ENCODE data around the gene TMEM9. TPM values are rescaled to one million over a fixed set of nuclear protein-coding genes. Genes with fewer than 3 reads are reported as not detected.

TMEM9 gene
- total and polyA plus RNA-seq, 9 of the 15 experiments (the other 6 are each of a cell fraction or from before 2014, with no cell fraction given): 30.4 to 107 (median 67.6) TPM

DNA sequence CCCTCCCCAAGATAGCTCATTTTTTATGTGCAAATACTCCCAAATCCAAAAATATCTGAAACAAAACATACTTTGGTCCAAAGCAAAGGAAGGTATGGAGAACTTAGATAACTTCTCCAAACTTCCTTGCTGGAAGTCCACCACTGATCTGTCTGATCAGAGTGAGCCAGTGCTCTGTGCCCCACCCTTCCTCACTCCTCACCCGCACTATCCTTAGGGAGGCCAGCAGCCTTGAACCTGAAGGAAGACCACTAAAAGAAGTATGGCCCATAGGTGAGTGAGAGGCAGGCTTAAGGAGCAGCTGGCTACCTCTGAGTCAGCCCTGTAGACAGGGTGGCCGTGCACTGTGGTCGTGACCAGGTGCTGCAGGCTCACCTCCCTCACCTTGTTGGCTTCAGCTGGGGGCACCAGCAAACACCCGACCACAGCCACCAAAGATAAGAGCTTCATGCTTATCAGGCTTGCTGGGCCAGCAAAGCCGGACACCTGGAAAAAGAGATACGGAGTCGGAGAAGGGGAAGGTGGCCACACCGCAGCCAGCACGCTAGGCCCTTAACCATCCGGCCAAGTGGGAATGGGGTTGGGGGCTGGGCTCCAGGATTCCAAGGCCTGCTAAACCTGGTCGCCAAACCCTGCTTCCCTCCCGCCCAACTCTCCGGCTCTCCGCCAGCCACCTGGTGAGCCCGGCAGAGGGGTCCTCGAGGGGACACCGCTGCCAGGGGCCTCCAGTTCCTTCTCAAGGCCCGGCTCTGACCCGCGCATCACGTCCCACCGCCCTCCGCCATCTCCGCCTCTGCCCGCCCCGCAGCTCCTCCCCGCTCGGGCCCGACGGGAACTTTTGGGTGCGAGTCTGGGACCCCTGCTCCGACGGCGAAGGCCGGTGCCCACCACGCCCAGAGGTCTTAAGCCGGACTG, 543 bp downstream of the TMEM9 start (continued):
- TF ChIP-seq, protein P1, sequence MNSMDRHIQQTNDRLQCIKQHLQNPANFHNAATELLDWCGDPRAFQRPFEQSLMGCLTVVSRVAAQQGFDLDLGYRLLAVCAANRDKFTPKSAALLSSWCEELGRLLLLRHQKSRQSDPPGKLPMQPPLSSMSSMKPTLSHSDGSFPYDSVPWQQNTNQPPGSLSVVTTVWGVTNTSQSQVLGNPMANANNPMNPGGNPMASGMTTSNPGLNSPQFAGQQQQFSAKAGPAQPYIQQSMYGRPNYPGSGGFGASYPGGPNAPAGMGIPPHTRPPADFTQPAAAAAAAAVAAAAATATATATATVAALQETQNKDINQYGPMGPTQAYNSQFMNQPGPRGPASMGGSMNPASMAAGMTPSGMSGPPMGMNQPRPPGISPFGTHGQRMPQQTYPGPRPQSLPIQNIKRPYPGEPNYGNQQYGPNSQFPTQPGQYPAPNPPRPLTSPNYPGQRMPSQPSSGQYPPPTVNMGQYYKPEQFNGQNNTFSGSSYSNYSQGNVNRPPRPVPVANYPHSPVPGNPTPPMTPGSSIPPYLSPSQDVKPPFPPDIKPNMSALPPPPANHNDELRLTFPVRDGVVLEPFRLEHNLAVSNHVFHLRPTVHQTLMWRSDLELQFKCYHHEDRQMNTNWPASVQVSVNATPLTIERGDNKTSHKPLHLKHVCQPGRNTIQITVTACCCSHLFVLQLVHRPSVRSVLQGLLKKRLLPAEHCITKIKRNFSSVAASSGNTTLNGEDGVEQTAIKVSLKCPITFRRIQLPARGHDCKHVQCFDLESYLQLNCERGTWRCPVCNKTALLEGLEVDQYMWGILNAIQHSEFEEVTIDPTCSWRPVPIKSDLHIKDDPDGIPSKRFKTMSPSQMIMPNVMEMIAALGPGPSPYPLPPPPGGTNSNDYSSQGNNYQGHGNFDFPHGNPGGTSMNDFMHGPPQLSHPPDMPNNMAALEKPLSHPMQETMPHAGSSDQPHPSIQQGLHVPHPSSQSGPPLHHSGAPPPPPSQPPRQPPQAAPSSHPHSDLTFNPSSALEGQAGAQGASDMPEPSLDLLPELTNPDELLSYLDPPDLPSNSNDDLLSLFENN (IDR thresholded peaks at IDR 0.05; ENCODE audit: low read depth in 2 of 2, low read length in 2 of 2): peak in 1 of 2 experiments; percentile 91; a peak in 2 of 4 replicates
- TF ChIP-seq ZNF24 (IDR thresholded peaks at IDR 0.05) (no peak), KLF13 (tag; IDR thresholded peaks at IDR 0.05; ENCODE audit: borderline replicate concordance, low read depth) (no peak), SRSF9 (IDR thresholded peaks at IDR 0.05; ENCODE audit: borderline replicate concordance, low read depth, low read length) (no peak), KLF6 (CRISPR knock-in tag; IDR thresholded peaks at IDR 0.05; ENCODE audit: borderline replicate concordance) (no peak), SOX6 (IDR thresholded peaks at IDR 0.05) (peak; percentile 90), ZNF316 (IDR thresholded peaks at IDR 0.05) (no peak), ZNF408 (CRISPR knock-in tag; IDR thresholded peaks at IDR 0.05; ENCODE audit: low read depth) (no peak)
- TF ChIP-seq, protein P2, sequence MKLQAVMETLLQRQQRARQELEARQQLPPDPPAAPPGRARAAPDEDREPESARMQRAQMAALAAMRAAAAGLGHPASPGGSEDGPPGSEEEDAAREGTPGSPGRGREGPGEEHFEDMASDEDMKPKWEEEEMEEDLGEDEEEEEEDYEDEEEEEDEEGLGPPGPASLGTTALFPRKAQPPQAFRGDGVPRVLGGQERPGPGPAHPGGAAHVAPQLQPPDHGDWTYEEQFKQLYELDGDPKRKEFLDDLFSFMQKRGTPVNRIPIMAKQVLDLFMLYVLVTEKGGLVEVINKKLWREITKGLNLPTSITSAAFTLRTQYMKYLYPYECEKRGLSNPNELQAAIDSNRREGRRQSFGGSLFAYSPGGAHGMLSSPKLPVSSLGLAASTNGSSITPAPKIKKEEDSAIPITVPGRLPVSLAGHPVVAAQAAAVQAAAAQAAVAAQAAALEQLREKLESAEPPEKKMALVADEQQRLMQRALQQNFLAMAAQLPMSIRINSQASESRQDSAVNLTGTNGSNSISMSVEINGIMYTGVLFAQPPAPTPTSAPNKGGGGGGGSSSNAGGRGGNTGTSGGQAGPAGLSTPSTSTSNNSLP (IDR thresholded peaks at IDR 0.05; ENCODE audit: borderline replicate concordance, low read depth, low read length): no peak
- TF ChIP-seq, protein P3, sequence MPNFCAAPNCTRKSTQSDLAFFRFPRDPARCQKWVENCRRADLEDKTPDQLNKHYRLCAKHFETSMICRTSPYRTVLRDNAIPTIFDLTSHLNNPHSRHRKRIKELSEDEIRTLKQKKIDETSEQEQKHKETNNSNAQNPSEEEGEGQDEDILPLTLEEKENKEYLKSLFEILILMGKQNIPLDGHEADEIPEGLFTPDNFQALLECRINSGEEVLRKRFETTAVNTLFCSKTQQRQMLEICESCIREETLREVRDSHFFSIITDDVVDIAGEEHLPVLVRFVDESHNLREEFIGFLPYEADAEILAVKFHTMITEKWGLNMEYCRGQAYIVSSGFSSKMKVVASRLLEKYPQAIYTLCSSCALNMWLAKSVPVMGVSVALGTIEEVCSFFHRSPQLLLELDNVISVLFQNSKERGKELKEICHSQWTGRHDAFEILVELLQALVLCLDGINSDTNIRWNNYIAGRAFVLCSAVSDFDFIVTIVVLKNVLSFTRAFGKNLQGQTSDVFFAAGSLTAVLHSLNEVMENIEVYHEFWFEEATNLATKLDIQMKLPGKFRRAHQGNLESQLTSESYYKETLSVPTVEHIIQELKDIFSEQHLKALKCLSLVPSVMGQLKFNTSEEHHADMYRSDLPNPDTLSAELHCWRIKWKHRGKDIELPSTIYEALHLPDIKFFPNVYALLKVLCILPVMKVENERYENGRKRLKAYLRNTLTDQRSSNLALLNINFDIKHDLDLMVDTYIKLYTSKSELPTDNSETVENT (CRISPR knock-in tag; IDR thresholded peaks at IDR 0.05): no peak
- TF ChIP-seq, protein P4, sequence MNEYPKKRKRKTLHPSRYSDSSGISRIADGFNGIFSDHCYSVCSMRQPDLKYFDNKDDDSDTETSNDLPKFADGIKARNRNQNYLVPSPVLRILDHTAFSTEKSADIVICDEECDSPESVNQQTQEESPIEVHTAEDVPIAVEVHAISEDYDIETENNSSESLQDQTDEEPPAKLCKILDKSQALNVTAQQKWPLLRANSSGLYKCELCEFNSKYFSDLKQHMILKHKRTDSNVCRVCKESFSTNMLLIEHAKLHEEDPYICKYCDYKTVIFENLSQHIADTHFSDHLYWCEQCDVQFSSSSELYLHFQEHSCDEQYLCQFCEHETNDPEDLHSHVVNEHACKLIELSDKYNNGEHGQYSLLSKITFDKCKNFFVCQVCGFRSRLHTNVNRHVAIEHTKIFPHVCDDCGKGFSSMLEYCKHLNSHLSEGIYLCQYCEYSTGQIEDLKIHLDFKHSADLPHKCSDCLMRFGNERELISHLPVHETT (CRISPR knock-in tag; conservative IDR thresholded peaks at IDR 0.05 in 1 of 2, IDR thresholded peaks at IDR 0.05 in 1 of 2): peak in 1 of 2 experiments; percentile 48; a peak in 1 of 4 replicates
- TF ChIP-seq, protein P5, sequence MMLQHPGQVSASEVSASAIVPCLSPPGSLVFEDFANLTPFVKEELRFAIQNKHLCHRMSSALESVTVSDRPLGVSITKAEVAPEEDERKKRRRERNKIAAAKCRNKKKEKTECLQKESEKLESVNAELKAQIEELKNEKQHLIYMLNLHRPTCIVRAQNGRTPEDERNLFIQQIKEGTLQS (IDR thresholded peaks at IDR 0.05): no peak
- TF ChIP-seq, protein P5 (CRISPR knock-in tag; conservative IDR thresholded peaks at IDR 0.05): no peak
- TF ChIP-seq, protein P6, sequence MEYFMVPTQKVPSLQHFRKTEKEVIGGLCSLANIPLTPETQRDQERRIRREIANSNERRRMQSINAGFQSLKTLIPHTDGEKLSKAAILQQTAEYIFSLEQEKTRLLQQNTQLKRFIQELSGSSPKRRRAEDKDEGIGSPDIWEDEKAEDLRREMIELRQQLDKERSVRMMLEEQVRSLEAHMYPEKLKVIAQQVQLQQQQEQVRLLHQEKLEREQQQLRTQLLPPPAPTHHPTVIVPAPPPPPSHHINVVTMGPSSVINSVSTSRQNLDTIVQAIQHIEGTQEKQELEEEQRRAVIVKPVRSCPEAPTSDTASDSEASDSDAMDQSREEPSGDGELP (CRISPR knock-in tag; IDR thresholded peaks at IDR 0.05; ENCODE audit: borderline replicate concordance): peak; percentile 92

Data from K562 (cell line).